Panc1 (cell line): ENCODE results near the gene SUGCT.

Experiments used
- POLR2AphosphoS5 ChIP-seq: IDR thresholded peaks from 2 replicates; pipeline ENCODE4 v1.6.1; 2012; ENCODE audit warnings: mild to moderate bottlenecking, low read depth, low read length, moderate library complexity
- SIN3A ChIP-seq: IDR thresholded peaks from 2 replicates; pipeline ENCODE4 v1.6.1; 2012; ENCODE audit warnings: low read depth, mild to moderate bottlenecking, low read length, moderate library complexity, borderline replicate concordance; ENCODE audit not compliant: insufficient read depth
- TCF7L2 ChIP-seq: IDR thresholded peaks from 2 replicates; pipeline ENCODE4 v1.6.1; 2011; ENCODE audit warnings: mild to moderate bottlenecking, low read depth, low read length, inconsistent platforms
- TF ChIP-seq, protein P1 (sequence below): fragments of 450-650 bp; IDR thresholded peaks from 2 replicates; pipeline ENCODE4 v1.5.1; 2017; ENCODE audit warnings: mild to moderate bottlenecking
- TF ChIP-seq, protein P2 (sequence below), 2 experiments: IDR thresholded peaks; 2 replicates each; pipeline ENCODE4 v1.6.1; 2011 to 2012; ENCODE audit warnings: low read depth in 2 of 2, control low read depth in 1 of 2, low read length in 1 of 2, mild to moderate bottlenecking in 1 of 2, moderate library complexity in 1 of 2; ENCODE audit not compliant: insufficient read depth in 1 of 2

- TF ChIP-seq SIN3A = no peak
- TF ChIP-seq, protein P1, sequence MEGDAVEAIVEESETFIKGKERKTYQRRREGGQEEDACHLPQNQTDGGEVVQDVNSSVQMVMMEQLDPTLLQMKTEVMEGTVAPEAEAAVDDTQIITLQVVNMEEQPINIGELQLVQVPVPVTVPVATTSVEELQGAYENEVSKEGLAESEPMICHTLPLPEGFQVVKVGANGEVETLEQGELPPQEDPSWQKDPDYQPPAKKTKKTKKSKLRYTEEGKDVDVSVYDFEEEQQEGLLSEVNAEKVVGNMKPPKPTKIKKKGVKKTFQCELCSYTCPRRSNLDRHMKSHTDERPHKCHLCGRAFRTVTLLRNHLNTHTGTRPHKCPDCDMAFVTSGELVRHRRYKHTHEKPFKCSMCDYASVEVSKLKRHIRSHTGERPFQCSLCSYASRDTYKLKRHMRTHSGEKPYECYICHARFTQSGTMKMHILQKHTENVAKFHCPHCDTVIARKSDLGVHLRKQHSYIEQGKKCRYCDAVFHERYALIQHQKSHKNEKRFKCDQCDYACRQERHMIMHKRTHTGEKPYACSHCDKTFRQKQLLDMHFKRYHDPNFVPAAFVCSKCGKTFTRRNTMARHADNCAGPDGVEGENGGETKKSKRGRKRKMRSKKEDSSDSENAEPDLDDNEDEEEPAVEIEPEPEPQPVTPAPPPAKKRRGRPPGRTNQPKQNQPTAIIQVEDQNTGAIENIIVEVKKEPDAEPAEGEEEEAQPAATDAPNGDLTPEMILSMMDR = no peak
- no peak for TF ChIP-seq POLR2AphosphoS5
- TF ChIP-seq, protein P2, sequence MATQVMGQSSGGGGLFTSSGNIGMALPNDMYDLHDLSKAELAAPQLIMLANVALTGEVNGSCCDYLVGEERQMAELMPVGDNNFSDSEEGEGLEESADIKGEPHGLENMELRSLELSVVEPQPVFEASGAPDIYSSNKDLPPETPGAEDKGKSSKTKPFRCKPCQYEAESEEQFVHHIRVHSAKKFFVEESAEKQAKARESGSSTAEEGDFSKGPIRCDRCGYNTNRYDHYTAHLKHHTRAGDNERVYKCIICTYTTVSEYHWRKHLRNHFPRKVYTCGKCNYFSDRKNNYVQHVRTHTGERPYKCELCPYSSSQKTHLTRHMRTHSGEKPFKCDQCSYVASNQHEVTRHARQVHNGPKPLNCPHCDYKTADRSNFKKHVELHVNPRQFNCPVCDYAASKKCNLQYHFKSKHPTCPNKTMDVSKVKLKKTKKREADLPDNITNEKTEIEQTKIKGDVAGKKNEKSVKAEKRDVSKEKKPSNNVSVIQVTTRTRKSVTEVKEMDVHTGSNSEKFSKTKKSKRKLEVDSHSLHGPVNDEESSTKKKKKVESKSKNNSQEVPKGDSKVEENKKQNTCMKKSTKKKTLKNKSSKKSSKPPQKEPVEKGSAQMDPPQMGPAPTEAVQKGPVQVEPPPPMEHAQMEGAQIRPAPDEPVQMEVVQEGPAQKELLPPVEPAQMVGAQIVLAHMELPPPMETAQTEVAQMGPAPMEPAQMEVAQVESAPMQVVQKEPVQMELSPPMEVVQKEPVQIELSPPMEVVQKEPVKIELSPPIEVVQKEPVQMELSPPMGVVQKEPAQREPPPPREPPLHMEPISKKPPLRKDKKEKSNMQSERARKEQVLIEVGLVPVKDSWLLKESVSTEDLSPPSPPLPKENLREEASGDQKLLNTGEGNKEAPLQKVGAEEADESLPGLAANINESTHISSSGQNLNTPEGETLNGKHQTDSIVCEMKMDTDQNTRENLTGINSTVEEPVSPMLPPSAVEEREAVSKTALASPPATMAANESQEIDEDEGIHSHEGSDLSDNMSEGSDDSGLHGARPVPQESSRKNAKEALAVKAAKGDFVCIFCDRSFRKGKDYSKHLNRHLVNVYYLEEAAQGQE (IDR thresholded peaks at IDR 0.05; ENCODE audit: insufficient read depth in 1 of 2, low read depth in 2 of 2, low read length in 1 of 2) = no peak
- TF ChIP-seq TCF7L2 = no peak
Measured at GRCh38 chr7:40711706-40712105, 576.9 kb downstream of the SUGCT start.
